Measurements from ENCODE around the gene NEDD8.

- no peak for TF ChIP-seq CTCF (IDR thresholded peaks at IDR 0.05)
- TF ChIP-seq ZFX (IDR thresholded peaks at IDR 0.05; ENCODE audit: borderline replicate concordance), result no peak
These were observed 3.3 kb downstream of the NEDD8 start for GRCh38 chr14:24228902-24229301.
